Mononuclear cell (primary cell): ENCODE results near the gene TIMM22. TPM values are rescaled to one million over a fixed set of nuclear protein-coding genes. Genes with fewer than 3 reads are reported as not detected.

Experiments used
- H3K27me3 ChIP-seq: 2 replicates; pipeline ENCODE4 v1.6.0; 2011; ENCODE audit warnings: low read length, control low read depth; ENCODE audit not compliant: insufficient read depth
- H3K4me1 ChIP-seq: 2 replicates; pipeline ENCODE4 v1.5.1; 2011; ENCODE audit warnings: mild to moderate bottlenecking, low read length, control low read depth; ENCODE audit not compliant: insufficient read depth
- H3K4me3 ChIP-seq: 2 replicates; pipeline ENCODE4 v1.5.1; 2011; ENCODE audit warnings: mild to moderate bottlenecking, low read length, moderate library complexity
- H3K9me3 ChIP-seq: 2 replicates; pipeline ENCODE4 v1.5.1; 2011; ENCODE audit warnings: low read depth, mild to moderate bottlenecking, control low read depth, low read length
- total RNA-seq: library from RNA; depleted of rRNA; stranded (reverse); fragments of >200 nt; gene quantifications from one replicate; pipeline ENCODE4 v1.2.3, GENCODE V29; 2012

TIMM22 gene
- total RNA-seq, 1 donor, result 9.4 TPM

DNA sequence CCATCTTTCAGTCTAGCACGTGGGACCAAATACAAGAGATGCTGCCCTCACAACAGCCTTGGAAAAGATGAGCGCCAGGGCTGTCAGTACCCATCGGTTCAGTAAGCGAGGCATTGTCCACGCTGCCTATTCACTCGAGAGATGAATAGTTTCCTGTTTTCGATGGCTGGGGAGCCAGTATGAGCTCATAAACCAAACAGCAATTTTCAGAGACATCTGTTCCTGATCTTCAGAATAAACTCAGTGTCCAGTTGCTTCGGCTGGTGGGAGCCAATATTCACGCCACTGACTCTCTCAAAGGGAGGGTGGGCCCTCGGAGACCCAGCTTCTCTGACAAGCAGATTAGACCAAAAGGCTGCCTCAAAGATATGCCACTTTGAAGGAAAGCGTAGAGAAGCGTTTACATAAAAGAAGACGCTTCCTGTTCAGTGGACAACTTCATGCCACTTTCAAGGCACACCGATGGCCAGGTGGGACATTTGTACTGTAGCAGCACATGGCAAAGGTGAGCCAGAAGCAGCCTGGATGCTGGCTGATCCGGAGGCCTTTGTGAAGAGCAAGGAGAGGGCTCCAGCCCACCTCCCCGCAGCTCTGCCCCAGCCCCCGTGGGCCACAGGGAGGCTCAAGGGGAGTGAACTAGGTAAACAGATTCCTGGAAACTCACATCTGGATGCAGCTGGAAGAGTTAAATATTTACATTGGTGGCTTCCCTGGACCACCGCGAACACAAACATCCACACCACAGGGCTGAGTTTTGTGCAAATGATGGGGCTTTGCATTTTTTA lies 6.0 kb downstream of the TIMM22 start:
- Histone ChIP-seq H3K27me3 (no peaks in the 10 kb centered on the region), H3K4me3 (no peak overlapping the region), H3K9me3 (no peaks in the 10 kb centered on the region), H3K4me1 (peaks cover 10% of the 10 kb centered on the region)

DNA sequence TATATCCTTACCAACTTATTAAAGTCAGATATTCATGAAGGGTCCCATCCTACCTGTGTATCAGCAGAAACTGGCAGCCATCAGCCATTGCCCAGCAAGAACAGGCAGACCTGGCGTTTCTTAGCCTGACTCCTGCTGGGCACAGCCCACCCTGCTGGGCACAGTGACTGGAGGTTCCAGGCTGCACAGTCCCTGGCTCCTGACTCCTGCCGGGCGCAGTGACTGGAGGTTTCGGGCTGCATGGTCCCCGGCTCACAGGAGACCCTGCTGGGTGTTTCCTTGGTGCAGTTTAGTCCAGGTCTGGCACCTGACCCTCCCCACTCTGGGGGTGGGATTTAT lies 6.7 kb downstream of the TIMM22 start:
- H3K9me3 ChIP-seq, result no peaks in the 10 kb centered on the region
- no peaks in the 10 kb centered on the region for H3K27me3 ChIP-seq
- H3K4me3 ChIP-seq, result no peak overlapping the region
- peaks cover 3% of the 10 kb centered on the region for H3K4me1 ChIP-seq

DNA sequence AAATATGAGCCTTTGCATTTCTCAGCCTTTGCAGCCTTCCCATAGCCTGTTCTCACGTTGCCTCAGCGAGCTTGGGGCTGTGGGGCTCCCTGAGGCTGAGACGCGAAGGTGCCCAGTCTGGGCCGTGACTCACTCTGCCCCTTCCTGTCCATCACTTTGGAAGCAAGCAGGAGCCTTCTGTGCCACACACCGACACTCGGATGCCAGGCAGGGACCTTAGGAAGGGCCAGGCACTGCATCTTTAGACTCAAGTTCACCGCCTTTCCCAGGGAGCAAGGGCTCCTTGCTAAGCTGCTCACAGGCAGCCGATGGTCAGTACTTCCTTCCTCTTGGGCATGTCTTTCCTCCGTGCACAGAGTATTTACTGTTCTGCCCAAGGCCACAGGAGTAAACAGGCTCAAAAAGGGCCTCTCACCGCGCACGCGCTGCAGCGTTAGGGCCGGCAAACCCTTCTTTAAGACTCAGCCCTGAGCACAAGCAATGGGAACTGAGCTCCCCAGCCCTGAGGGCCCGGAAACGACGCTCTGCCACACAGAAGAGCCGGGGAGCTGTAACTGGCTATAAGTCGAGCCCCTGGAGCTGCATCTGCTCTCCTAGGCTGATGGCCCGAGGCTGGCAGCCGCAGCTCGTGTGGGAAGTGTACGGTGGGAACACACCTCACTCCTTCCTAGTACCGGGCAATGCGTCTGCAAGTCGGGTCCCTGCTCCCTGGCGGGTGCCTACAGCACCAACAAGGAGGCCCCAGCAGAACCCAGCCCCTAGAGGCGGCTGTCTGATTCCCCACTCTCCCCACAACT lies 7.2 kb downstream of the TIMM22 start:
- Histone ChIP-seq H3K27me3 (no peaks in the 10 kb centered on the region), H3K9me3 (no peaks in the 10 kb centered on the region), H3K4me1 (no peaks in the 10 kb centered on the region), H3K4me3 (no peak overlapping the region)

DNA sequence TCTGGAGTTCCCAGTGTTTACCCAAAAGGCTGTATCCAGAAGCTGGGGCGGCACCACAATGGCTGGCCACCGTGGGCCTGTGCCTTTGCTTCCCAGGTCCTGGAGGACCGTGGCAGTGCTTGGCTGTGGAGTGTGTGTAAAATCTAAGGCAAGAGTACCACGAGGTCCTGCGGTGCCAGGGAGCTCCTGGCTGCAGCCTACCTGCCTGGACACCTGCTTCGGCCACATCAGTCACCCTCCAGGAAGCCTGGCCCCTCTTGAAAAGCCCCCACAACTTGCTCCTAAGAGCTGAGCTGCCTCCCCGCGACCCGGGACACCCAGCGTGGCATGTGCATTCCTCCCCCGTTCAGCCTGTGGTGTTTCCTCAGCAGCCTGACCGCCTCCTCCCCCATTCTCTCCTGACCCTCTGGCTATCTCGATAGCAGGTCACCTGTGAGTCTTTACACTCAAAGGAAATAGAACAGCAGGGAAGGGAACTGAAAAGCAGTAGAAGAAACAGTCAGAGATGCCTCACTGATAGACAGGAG lies 7.9 kb downstream of the TIMM22 start:
- Histone ChIP-seq H3K27me3 (no peaks in the 10 kb centered on the region), H3K4me1 (no peaks in the 10 kb centered on the region), H3K9me3 (no peaks in the 10 kb centered on the region), H3K4me3 (no peak overlapping the region)

DNA sequence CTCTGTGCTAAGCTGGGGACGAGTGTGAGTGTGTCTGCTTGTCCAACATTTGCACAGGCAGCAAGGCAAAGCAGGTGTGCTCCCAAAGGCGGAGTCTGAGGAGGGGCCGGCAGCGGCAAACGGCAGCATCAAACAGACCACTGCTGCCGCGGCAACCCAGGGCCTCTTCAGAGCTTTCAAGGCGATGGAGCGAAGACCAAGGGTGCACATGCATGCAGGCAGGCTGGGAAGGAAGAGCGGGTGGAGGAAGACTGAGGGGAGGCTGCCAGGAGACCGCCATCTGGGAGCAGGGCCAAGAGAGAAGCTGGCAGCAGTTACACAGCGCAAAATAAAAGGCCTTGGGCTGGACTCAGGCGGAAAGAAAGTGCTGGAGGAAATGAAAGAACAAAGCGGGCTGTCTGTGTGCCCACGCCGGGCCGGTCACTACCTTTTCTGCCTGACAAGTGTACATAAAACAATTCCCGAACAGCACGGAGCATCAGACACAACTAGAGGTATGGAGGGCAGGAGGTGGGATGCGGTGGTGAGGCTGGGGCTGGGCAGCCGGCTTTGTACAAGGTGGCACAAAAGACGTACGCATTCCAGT lies 8.5 kb downstream of the TIMM22 start:
- Histone ChIP-seq H3K27me3 (no peaks in the 10 kb centered on the region), H3K4me1 (no peaks in the 10 kb centered on the region), H3K9me3 (no peaks in the 10 kb centered on the region), H3K4me3 (no peak overlapping the region)

DNA sequence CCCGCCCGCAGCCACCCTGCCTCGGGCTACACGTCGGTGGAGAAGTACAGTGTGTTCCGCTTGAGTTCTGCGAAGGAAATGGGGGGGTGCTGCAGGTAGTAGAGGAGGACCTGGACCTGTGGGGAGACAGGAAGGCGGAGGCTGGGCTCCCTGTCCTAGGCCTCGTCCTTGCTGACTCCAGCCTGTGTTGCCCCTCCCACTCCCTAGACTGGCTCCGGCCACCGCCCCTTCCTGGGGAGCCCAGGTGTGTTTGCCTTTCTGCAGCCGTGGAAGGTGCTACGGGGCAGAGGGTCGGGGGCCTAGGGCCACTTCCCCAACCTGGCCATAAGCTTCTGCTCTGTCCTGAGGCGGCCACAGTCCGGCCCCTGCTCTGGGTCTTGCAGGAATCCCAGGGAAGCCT lies 9.1 kb downstream of the TIMM22 start:
- H3K27me3 ChIP-seq, result no peaks in the 10 kb centered on the region
- H3K9me3 ChIP-seq, result no peaks in the 10 kb centered on the region
- no peaks in the 10 kb centered on the region for H3K4me1 ChIP-seq
- H3K4me3 ChIP-seq, result no peak overlapping the region

DNA sequence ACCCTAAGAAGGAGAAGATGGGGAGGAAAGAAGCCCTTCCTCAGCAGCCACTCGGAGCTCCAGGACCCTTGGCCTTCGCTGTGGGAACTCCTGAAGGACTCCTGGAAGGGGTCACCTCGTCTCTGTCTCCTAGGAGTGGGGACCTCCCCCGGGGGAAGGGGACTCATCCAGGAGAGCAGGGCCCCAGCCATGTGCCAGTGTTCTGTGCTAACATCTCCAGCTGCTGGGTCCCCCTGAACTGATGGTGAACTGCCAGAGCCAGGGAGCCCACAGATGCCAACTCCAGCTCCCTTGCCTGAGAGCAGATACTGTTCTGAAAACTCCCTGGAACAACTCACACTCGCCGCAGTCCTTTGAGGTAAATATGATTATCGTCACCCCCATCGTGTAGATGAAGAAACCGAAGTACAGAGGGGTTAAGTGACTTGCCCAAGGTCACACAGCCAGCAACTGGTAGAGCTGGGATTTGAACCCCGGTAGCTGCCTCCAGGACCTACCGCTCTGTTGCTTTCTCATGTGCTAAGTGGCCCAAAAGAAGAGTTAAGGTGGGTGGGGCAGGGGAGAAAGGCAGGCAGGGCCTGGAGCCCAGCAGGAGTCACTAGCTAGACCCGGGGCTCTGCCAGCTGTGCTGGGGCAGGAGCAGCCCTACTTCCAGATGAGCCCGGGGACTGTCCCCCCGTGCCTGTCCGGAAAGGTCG lies 10.5 kb downstream of the TIMM22 start:
- no peaks in the 10 kb centered on the region for H3K27me3 ChIP-seq
- H3K4me1 ChIP-seq, result no peaks in the 10 kb centered on the region
- no peaks in the 10 kb centered on the region for H3K9me3 ChIP-seq
- no peak overlapping the region for H3K4me3 ChIP-seq

DNA sequence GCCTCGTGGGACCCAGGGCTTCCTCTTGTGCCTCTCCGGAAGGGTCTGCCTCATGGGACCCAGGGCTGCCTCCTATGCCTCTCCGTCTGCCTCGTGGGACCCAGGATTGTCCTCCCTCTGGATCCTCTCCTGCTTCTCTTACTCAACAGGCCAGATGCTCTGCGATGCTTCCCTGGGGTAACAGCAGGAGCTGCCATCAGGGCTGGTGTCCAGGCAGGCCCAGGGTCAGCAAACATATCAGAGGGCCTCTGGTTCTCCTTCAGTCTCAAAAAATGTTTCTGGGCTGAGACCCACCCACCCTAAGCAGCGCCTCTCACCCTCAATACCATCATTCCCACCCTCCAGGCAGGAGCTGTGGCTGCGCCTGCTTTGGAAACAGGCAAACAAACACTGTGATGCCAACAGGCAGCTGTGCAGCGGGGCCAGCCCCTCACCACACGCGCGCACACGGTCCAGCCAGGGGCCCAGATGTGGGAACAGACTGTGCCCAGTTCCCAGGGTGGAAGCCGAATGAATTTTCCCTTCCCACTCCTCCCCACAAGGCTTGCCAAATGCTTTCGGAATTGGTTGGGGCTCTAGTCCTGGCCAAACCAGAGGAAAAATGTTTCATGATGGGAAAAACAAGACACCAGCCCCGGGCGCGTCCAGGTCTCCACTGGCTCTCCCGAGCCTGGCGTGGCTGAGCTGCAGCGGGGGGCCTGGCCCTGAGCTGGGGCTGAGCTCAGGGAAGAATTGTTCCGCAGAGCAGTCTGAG lies 11.3 kb downstream of the TIMM22 start:
- H3K4me1 ChIP-seq, result no peaks in the 10 kb centered on the region
- H3K4me3 ChIP-seq, result no peak overlapping the region
- H3K27me3 ChIP-seq, result no peaks in the 10 kb centered on the region
- H3K9me3 ChIP-seq, result no peaks in the 10 kb centered on the region

DNA sequence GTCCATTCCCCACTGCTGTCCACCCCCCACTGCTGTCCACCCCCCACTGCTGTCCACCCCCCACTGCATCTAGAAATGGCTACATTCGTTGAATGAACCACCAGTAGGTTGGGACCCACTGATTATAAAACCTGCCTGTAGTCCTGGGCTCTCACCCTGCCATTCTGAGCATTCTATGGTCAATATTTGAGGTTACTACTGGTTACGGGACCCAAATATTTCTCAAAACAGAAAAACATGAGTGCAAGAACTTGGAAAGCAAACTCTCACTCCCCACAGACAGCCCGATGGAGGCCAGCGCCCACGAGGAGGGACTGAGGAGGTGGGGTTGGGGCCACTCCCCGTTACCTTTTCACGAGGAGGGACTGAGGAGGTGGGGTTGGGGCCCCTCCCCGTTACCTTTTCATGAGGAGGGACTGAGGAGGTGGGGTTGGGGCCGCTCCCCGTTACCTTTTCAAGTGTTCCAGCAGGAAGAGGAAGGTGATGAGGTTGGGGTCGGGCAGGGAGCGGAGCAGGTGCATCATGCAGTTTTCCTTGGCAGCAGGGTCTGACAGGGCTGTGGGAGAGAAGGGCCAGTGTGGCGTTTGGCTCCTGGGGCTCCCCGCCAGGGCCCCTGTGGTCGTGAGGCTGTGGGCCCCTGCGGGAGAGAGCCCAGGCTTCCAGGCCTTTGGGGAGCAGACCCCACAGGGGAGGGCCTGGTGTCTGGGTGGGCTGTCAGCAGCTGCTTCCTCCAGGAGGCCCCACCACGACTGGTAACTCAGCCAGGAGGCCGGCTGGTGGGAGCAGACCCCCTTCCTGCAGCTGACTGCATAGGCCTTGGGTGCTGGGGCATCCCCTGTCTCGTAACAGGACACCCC lies 12.5 kb downstream of the TIMM22 start:
- Histone ChIP-seq H3K4me1 (no peaks in the 10 kb centered on the region), H3K9me3 (no peaks in the 10 kb centered on the region), H3K27me3 (no peaks in the 10 kb centered on the region)

DNA sequence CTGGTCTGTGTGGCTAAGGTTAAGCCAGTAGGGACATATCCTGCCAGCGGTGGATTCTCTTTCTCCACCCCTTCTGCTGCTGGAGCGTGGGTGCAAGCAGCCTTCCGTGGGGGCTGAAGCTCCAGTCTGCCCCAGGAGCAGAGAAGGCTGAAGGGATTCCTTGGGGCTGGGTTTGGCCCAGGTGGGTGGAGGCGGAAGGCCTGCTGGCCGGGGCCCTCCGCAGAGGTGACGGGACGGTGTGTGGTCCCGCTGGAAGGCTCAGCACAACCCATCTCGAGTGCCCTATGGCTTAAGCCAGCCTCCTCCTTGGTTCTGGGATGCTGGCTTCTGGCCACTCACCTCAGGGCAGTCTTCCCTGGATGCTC lies 13.1 kb downstream of the TIMM22 start:
- no peak overlapping the region for H3K4me3 ChIP-seq

More for the DNA sequence above, 12.5 kb downstream of the TIMM22 start:
- H3K4me3 ChIP-seq, result no peak overlapping the region

DNA sequence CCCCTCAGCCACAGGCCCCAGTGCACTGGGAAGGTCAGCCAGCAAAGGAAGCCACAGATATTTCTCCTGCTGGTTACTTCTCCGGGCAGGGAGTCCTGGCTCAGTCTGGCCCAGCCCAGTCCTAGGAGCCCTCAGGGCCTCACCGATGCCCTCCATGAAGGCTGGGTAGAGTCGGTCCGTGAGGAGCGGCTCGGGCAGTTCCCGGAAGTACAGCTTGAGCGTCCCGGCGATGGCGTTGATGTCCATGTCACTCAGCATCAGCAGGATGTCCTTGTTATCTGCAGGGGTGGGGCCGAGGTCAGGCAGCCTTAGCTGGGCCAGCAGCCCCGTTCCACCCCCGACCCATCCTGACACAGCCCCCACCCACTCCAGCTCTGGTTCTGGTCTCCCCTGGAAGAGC lies 13.7 kb downstream of the TIMM22 start:
- Histone ChIP-seq H3K4me1 (no peaks in the 10 kb centered on the region), H3K27me3 (no peaks in the 10 kb centered on the region), H3K9me3 (no peaks in the 10 kb centered on the region), H3K4me3 (no peak overlapping the region)

More for the DNA sequence above, 13.1 kb downstream of the TIMM22 start:
- Histone ChIP-seq H3K9me3 (no peaks in the 10 kb centered on the region), H3K4me1 (no peaks in the 10 kb centered on the region), H3K27me3 (no peaks in the 10 kb centered on the region)

DNA sequence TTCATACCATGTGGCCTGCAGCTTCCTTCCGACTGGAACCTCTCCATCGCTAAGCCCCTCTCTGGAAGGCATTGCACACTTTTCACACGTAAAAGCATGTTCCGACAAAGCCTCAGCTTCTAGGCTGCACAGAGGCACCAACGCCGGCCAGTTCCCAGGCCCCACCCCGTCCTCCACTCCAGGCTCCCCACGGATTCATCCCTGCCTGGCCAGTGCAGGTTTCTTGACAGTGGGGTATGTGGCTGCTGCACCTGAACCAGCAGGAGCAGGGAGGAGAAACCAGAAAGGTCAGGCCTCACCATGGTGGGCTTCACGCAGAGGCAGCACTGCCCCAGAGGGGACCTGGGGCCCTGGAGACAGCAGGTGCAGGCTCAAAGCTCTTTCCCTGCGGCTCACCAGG lies 14.2 kb downstream of the TIMM22 start:
- Histone ChIP-seq H3K9me3 (no peaks in the 10 kb centered on the region), H3K27me3 (no peaks in the 10 kb centered on the region), H3K4me1 (no peaks in the 10 kb centered on the region), H3K4me3 (no peak overlapping the region)

DNA sequence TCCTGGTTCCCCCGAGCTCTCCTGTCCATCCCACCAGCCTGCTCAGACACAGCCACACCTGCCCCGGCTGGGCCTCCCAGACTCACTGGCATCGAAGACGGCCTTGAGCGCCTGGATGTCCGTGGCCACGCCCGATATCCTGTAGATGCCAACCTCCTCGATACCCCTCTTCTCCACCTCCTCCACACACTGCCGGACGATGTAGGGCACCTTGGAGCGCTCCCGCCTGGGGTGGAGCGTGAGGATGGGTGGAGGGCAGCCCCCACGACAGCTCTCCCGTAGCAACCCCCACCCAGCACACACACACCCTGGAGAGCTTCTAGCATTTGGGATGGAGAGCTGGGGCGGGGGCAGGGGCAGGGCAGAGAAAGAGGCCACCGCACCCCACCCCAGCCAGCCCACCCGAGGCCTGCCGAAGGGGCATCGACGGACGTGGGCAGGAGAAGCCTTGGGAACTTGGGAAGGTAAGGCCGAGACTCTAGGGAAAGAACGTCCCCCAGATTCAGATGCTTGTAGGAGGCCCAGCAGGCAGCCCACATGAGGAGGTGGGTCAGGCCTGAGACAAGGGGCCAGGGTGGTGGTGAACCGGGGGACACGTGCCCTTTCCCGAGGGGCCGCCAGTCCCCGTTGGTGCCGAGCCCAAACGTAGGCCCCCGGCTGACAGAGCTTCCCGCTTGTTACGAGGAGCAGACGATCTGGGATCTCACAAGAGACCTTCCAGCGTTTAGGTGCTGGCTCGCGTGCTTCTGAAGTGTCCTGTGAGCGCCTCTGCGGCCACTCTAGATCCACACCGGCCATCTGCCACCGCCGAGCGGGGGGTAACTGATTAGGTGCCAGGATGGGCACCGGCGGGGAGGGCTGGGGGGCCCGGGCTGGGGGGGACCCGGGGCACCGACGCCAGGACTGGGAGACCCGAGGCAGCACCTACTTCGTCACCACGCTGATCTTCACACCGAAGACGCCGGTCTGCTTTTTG lies 15.1 kb downstream of the TIMM22 start:
- Histone ChIP-seq H3K4me1 (no peaks in the 10 kb centered on the region), H3K4me3 (no peak overlapping the region), H3K9me3 (no peaks in the 10 kb centered on the region), H3K27me3 (no peaks in the 10 kb centered on the region)
